Raji (cell line): ENCODE results near the gene WDR74.

Source experiments
- POLR2A ChIP-seq: IDR thresholded peaks from 2 replicates; pipeline ENCODE4 v1.6.1; 2011; ENCODE audit warnings: low read depth, low read length, control low read depth; ENCODE audit not compliant: insufficient read depth

Gene WDR74

GRCh38 chr11:62852523-62853188 is 13.3 kb upstream of the WDR74 start:
- TF ChIP-seq POLR2A: peak; percentile 15; the same call in 1 of the 2 replicates

GRCh38 chr11:62851807-62852522 is 12.6 kb upstream of the WDR74 start:
- TF ChIP-seq POLR2A: 0 out of 2 replicates have a peak, but pooled peaks have one; percentile 13

GRCh38 chr11:62850911-62851806 is 11.8 kb upstream of the WDR74 start:
- peak; percentile 51 for TF ChIP-seq POLR2A

GRCh38 chr11:62847767-62848314 is 8.5 kb upstream of the WDR74 start:
- TF ChIP-seq POLR2A: no peak

DNA sequence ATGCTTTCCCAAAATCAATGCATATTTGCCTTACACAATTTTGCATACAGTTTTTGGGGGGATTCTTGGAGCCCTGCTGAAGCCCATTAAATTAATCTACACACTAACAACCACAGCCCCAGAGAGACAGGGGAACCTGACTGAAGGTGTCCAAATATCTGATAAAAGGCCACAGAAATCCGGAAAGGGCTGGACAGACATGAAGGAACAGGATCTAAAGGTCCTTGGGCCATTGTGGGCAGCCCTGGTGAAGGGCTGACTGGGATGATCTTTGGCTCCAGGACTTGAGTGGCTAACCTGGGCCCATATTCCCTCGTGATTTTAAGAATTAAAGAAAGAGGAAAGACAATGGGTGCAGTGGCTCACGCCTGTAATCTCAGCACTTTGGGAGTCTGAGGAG is 6.8 kb upstream of the WDR74 start:
- TF ChIP-seq POLR2A: no peak

DNA sequence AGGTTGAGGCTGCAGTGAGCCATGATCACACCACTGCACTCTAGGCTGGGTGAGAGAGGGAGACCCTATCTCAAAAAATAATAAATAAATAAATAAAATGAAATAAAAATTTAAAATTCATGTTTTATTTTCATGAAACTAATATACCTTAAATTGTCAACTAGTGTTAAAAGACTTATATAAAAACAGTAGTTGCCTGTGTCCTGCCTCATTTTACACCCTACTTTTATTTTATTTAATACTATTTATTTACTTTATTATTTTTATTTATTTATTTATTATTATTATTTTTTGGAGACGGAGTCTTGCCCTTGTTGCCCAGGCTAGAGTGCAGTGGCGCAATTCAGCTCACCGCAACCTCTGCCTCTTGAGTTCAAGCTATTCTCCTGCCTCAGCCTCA is 4.8 kb upstream of the WDR74 start:
- TF ChIP-seq POLR2A: no peak

DNA sequence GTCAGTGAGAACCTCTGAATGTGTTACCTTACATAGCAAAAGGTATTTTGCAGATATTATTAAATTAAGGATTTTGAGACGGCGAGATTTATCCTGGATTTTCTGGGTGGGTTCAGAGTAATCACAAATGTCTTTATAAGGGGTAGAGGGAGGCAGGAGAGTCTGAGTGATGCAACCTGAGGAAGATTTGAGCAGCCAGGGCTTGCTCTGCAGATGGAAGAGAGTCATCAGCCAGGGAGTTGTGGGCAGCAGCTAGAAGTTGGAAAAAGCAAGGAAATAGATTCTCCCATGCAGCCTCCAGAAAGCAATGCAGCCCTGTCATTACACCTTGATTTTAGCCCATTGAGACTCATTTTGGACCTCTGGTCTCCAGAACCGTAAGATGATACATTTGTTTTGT is 4.1 kb upstream of the WDR74 start:
- TF ChIP-seq POLR2A: no peak

DNA sequence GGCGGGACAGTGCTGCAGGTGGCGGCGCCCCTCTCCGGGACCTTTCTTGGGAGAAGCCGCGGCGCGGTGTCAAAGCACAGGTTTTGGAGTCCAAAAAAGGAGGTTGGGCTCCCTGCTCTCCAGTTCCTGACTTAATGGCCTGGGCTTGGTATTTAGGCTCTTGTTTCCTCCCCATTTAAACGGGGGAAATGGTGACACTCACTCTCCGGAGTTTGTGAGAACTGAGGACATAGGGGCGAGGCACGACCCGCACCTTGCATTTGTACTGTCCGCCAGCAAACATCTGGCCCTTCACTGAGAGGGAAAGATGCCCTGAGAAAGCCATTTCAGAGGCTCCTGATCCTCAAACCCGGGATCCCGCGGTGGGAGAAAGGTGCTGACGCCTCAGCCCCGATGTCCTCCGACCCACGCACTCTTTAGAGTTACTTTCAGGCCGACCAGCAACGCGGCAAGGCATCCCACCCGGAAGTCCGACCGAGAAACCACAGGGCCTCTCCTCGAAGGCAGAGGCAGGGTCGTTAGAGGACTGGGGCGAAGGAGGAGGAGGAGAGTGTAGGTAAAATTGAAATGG is 2.9 kb upstream of the WDR74 start:
- no peak for TF ChIP-seq POLR2A

GRCh38 chr11:62841361-62842170 is 2.2 kb upstream of the WDR74 start:
- peak; percentile 100 for TF ChIP-seq POLR2A

GRCh38 chr11:62835336-62835735 is 4.1 kb downstream of the WDR74 start:
- TF ChIP-seq POLR2A: no peak

DNA sequence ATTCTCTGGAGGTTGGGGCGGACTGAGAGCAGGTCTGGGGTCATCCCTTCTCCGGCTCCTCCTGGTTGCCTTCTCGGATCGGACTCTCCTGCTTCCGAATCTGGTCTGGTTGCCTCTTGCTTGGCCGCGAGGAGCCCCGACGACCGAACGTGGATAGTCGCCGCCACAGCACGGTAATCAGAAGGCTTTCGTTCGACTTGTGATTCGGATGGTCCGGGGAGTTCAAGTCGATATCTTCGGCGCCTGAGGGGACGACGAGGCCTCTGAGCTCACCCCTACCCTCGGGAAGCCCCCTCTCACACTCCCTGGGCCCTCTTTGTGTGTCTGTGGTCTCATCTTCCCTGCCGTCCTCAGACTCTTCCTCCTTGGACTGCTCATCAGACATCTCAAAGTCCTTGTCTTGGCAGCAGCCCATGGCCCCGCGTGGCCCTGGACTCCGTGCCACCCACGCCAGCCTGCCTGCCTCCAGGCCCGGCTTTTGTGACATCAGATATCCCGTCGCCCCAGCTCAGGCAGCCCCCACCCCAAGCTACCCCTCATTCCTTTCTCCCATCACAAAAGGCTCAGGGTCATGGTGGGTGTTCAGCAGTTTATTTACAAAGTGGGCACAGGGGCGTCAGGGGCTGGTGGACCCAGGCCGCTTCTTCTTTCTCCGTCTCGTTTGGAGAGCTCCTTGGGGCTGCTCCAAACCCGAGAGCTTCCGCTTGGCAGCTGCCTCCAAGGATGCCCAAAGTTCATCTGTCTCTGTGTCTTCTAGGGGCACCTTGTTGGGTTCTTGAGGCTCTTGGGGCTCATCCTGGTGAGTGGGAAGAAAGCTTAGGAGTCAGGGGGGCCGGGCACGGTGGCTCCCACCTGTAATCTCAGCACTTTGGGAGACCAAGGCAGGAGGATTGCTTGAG is 6.8 kb downstream of the WDR74 start, which contains the start of gene TEX54:
TSS of gene TEX54 (minus strand) at position 506 of the 899 bp plus-strand sequence.
- TF ChIP-seq POLR2A: no peak

- peak; percentile 52 for TF ChIP-seq POLR2A
Observed at GRCh38 chr11:62831520-62832335, 7.7 kb downstream of the WDR74 start, which contains the start of gene STX5. STX5 (minus strand) TSS chr11:62832051; CDS start chr11:62831243, 808 bp downstream.
